ENCODE measurements around the gene CERK. TPM values are rescaled to one million over a fixed set of nuclear protein-coding genes. Genes with fewer than 3 reads are reported as not detected.

Gene CERK
- polyA plus RNA-seq, 1 of the 3 experiments (the other 2 are of a cell fraction) = 32.6 TPM

DNA sequence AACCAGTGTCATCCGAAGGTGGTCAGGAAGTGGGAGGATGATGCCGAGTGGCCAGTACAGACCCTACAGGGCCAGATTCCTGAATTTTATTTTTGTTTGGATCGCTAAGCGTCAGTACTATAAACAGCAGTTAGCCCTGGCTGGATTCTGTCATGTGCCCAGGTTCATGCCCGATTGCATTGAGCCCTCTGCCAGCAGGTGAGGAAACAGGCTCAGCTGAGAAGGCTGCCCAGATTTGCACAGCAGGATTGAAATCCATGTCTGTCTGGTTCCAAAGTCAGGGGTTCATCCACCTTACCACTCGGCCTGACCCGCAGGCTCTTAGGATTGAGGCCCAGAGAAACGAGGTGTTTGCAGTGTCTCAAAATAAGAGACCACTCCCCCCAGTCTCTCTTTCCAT is 15.3 kb upstream of the CERK start:
- Histone ChIP-seq H3K27ac (ENCODE audit: low read depth in 2 of 2, low read length in 1 of 2) (peak overlapping the region; percentile 93), H3K36me3 (replicated peaks in 1 of 2; ENCODE audit: control insufficient read depth in 1 of 2, insufficient read depth in 2 of 2, low read length in 1 of 2) (no peaks in the 10 kb centered on the region), H2AFZ (ENCODE audit: low read depth) (no peak overlapping the region), H3K79me2 (ENCODE audit: insufficient read depth) (no peaks in the 10 kb centered on the region), H3F3A (replicated peaks; ENCODE audit: insufficient read depth) (peaks cover 18% of the 10 kb centered on the region), H3K4me2 (peak overlapping the region; percentile 64), H4K20me1 (ENCODE audit: insufficient read depth) (no peaks in the 10 kb centered on the region), H3K4me1 (ENCODE audit: control insufficient read depth in 1 of 2, insufficient read depth in 2 of 2, low read depth in 1 of 2, low read length in 1 of 2) (peaks cover 24 to 26% of the 10 kb centered on the region in 2 experiments; a peak in 3 of 4 replicates), H3K4me3 (ENCODE audit: low read depth in 2 of 2, low read length in 1 of 2) (no peak overlapping the region), H3K27me3 (ENCODE audit: insufficient read depth) (no peaks in the 10 kb centered on the region), H3K9me2 (no peaks in the 10 kb centered on the region), H3K9me3 (no peaks in the 10 kb centered on the region; the same call in 1 of the 2 replicates), H3K9ac (peak overlapping the region; percentile 75)
- DNase-seq = no peak
- no peak for TF ChIP-seq JUND (IDR thresholded peaks at IDR 0.05)
- WGBS (ENCODE audit: low lambda C conversion rate) = 93% methylated on average over 3 of the region's 8 CpGs
- CTCF ChIA-PET = interaction anchor here (1.3 kb wide), 1 partner anchor 191 kb away, joined by 3 read pairs; no protein-coding TSS in a partner anchor
- POLR2A ChIA-PET = no interaction called here

- no peak overlapping the region for H3K9ac ChIP-seq
- no peaks in the 10 kb centered on the region for H3K36me3 ChIP-seq (replicated peaks in 1 of 2; ENCODE audit: control insufficient read depth in 1 of 2, insufficient read depth in 2 of 2, low read length in 1 of 2)
- no peak for DNase-seq
- H3K4me2 ChIP-seq = no peak overlapping the region
- ChIA-PET CTCF (no interaction called here), POLR2A (no interaction called here)
- no peaks in the 10 kb centered on the region; the same call in 1 of the 2 replicates for H3K9me3 ChIP-seq
- H3K9me2 ChIP-seq = no peaks in the 10 kb centered on the region
- no peaks in the 10 kb centered on the region for H3K79me2 ChIP-seq (ENCODE audit: insufficient read depth)
- peaks cover 17% of the 10 kb centered on the region for H3F3A ChIP-seq (replicated peaks; ENCODE audit: insufficient read depth)
- WGBS (ENCODE audit: low lambda C conversion rate) = no CpG with 5 or more reads among the region's 6 CpGs
- H3K4me1 ChIP-seq (ENCODE audit: control insufficient read depth in 1 of 2, insufficient read depth in 2 of 2, low read depth in 1 of 2, low read length in 1 of 2) = peaks cover 24 to 26% of the 10 kb centered on the region in 2 experiments; a peak in 3 of 4 replicates
- peak overlapping the region; percentile 23 to 93; a peak in 3 of 4 replicates for H3K27ac ChIP-seq (ENCODE audit: low read depth in 2 of 2, low read length in 1 of 2)
- TF ChIP-seq JUND (IDR thresholded peaks at IDR 0.05) (no peak), MEF2A (IDR thresholded peaks at IDR 0.05; ENCODE audit: borderline replicate concordance, low read depth) (no peak), RCOR1 (IDR thresholded peaks at IDR 0.05; ENCODE audit: low read length) (no peak)
- no peak overlapping the region for H3K4me3 ChIP-seq (ENCODE audit: low read depth in 2 of 2, low read length in 1 of 2)
- H4K20me1 ChIP-seq (ENCODE audit: insufficient read depth) = no peaks in the 10 kb centered on the region
- no peak overlapping the region for H2AFZ ChIP-seq (ENCODE audit: low read depth)
- H3K27me3 ChIP-seq (ENCODE audit: insufficient read depth) = no peaks in the 10 kb centered on the region
These were observed 14.9 kb upstream of the CERK start for GRCh38 chr22:46752988-46753310.

DNA sequence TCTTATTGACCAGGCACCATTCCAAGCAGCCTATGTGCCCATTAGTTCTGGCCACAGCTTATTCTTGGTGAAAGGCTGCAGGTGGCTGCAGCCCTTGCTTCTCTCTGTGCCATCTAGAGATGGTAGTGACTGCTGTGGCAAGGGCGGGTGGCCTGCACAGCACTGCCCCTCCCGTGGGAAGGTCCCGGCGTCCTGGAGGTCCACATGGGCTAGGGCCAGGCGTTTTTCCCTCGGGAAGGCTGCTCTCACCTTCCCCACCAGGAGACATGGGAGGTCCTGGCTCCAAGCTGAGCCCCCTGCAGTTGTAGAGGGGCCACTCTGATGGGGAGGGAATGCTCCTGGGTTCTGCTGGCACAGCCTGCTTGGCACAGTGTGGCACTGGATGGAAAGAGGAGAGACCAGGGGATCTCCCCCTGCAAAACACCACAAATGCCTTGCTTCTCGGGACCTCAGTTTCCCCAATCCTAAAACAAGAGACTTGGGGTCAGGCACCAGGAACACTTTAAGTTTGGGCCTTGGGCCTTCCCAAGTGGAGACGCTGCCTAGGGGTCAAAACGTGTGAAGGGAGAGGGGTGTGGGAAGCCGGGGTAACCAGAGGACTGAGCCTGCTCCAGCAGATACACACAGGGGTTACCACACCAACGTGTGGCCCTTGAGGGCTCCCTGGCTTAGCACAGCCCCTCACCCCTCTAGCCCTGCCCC is 14.4 kb upstream of the CERK start:
- CTCF ChIA-PET = no interaction called here

More for the DNA sequence above, 14.4 kb upstream of the CERK start:
- Histone ChIP-seq H3K27me3 (ENCODE audit: insufficient read depth) (no peaks in the 10 kb centered on the region), H3K4me2 (no peak overlapping the region), H3K27ac (ENCODE audit: low read depth in 2 of 2, low read length in 1 of 2) (no peak overlapping the region), H3K9me2 (no peaks in the 10 kb centered on the region), H2AFZ (ENCODE audit: low read depth) (no peak overlapping the region), H3K36me3 (replicated peaks in 1 of 2; ENCODE audit: control insufficient read depth in 1 of 2, insufficient read depth in 2 of 2, low read length in 1 of 2) (no peaks in the 10 kb centered on the region), H3K9me3 (no peaks in the 10 kb centered on the region; the same call in 1 of the 2 replicates), H3K79me2 (ENCODE audit: insufficient read depth) (no peaks in the 10 kb centered on the region), H4K20me1 (ENCODE audit: insufficient read depth) (no peaks in the 10 kb centered on the region), H3K4me1 (ENCODE audit: control insufficient read depth in 1 of 2, insufficient read depth in 2 of 2, low read depth in 1 of 2, low read length in 1 of 2) (peaks cover 24 to 26% of the 10 kb centered on the region in 2 experiments; a peak in 3 of 4 replicates), H3F3A (replicated peaks; ENCODE audit: insufficient read depth) (peaks cover 17% of the 10 kb centered on the region), H3K9ac (no peak overlapping the region), H3K4me3 (ENCODE audit: low read depth in 2 of 2, low read length in 1 of 2) (no peak overlapping the region)
- DNase-seq = no peak
- TF ChIP-seq GABPA (IDR thresholded peaks at IDR 0.05; ENCODE audit: low read depth) (no peak), NRF1 (IDR thresholded peaks at IDR 0.05; ENCODE audit: low read depth, low read length) (no peak)
- TF ChIP-seq, protein P1, sequence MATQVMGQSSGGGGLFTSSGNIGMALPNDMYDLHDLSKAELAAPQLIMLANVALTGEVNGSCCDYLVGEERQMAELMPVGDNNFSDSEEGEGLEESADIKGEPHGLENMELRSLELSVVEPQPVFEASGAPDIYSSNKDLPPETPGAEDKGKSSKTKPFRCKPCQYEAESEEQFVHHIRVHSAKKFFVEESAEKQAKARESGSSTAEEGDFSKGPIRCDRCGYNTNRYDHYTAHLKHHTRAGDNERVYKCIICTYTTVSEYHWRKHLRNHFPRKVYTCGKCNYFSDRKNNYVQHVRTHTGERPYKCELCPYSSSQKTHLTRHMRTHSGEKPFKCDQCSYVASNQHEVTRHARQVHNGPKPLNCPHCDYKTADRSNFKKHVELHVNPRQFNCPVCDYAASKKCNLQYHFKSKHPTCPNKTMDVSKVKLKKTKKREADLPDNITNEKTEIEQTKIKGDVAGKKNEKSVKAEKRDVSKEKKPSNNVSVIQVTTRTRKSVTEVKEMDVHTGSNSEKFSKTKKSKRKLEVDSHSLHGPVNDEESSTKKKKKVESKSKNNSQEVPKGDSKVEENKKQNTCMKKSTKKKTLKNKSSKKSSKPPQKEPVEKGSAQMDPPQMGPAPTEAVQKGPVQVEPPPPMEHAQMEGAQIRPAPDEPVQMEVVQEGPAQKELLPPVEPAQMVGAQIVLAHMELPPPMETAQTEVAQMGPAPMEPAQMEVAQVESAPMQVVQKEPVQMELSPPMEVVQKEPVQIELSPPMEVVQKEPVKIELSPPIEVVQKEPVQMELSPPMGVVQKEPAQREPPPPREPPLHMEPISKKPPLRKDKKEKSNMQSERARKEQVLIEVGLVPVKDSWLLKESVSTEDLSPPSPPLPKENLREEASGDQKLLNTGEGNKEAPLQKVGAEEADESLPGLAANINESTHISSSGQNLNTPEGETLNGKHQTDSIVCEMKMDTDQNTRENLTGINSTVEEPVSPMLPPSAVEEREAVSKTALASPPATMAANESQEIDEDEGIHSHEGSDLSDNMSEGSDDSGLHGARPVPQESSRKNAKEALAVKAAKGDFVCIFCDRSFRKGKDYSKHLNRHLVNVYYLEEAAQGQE (IDR thresholded peaks at IDR 0.05; ENCODE audit: low read depth, low read length) = no peak
- WGBS (ENCODE audit: low lambda C conversion rate) = 90% methylated on average over 4 of the region's 11 CpGs
- POLR2A ChIA-PET = no interaction called here
